NT2/D1 (cell line): ENCODE data around the gene PNPLA5.

Experiments used
- YY1 ChIP-seq: IDR thresholded peaks from 2 replicates; pipeline ENCODE4 v1.6.1; 2011; ENCODE audit not compliant: insufficient read length, insufficient read depth
- ZNF274 ChIP-seq: IDR thresholded peaks from 2 replicates; pipeline ENCODE4 v1.6.1; 2011; ENCODE audit warnings: mild to moderate bottlenecking, low read depth, low read length

DNA sequence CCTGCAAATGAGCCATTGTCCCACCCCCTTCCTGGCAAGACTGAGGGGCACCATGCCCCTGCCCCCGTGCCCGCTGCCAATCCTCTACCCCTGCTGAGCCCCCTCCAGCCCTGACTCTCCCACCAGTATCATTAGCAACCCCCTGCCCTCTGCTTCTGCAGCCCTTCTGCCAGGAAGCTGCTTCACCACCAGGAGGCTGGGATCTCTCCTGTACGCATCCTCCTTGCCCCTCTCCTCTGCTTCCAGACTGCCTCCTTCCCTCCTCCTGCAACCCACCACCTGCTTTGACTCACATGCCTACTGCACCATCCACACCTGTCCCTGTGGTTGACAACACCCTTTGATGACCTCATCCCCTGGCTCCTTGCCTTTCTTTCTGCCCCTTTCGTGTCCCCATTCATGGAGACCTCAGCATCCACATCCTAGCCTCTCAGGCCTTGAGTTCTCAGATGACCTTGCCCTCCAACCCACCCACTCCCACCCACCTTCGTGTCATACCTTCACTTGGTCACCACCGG lies 18.4 kb upstream of the PNPLA5 start:
- TF ChIP-seq ZNF274 (no peak), YY1 (no peak)
